ENCODE measurements around the gene RARS2. TPM values are rescaled to one million over a fixed set of nuclear protein-coding genes. Genes with fewer than 3 reads are reported as not detected.

RARS2 gene
- total and polyA plus RNA-seq, 2 experiments from 2014 or later = 31.8 to 38.5 TPM

GRCh38 chr6:87538510-87539260, 51.1 kb downstream of the RARS2 start (continued):
- TF ChIP-seq REST (IDR thresholded peaks at IDR 0.05; ENCODE audit: unreplicated experiment) (no peak), POLR2AphosphoS5 (IDR thresholded peaks at IDR 0.05; ENCODE audit: low read depth) (no peak), JUNB (IDR thresholded peaks at IDR 0.05; ENCODE audit: unreplicated experiment) (no peak)

- Histone ChIP-seq H3K4me2 (no peak overlapping the region), H3K4me1 (ENCODE audit: insufficient read depth) (no peaks in the 10 kb centered on the region), H3K27me3 (ENCODE audit: insufficient read depth) (no peaks in the 10 kb centered on the region), H3K36me3 (ENCODE audit: insufficient read depth) (peaks cover 4% of the 10 kb centered on the region; the same call in 1 of the 2 replicates), H3K4me3 (no peak overlapping the region), H2AFZ (no peak overlapping the region), H3K79me2 (replicated peaks; ENCODE audit: insufficient read depth) (no peaks in the 10 kb centered on the region), H3F3A (replicated peaks; ENCODE audit: low read depth) (no peaks in the 10 kb centered on the region), H4K20me1 (replicated peaks; ENCODE audit: insufficient read depth) (no peaks in the 10 kb centered on the region), H3K27ac (ENCODE audit: low read depth) (no peak overlapping the region), H3K9me2 (ENCODE audit: insufficient read depth) (no peaks in the 10 kb centered on the region)
- peaks cover 4% of the 10 kb centered on the region; the same call in 2 of the 3 replicates for H3K9me3 Mint-ChIP-seq
- peaks cover 22% of the 10 kb centered on the region for H3K36me3 Mint-ChIP-seq (ENCODE audit: low read depth)
- no peak overlapping the region for H3K4me3 Mint-ChIP-seq
- no peak overlapping the region for H3K27ac Mint-ChIP-seq
- H3K4me1 Mint-ChIP-seq = no peaks in the 10 kb centered on the region
- DNase-seq (ENCODE audit: low spot score) = no peak
- no peak for ATAC-seq
- no peaks in the 10 kb centered on the region for H3K27me3 Mint-ChIP-seq (ENCODE audit: insufficient read depth, low read depth, poor library complexity)
- TF ChIP-seq EZH2 (IDR thresholded peaks at IDR 0.05; ENCODE audit: low read depth, unreplicated experiment) (no peak), ZNF331 (CRISPR knock-in tag; IDR thresholded peaks at IDR 0.05; ENCODE audit: low read depth) (no peak), CREB1 (CRISPR knock-in tag; IDR thresholded peaks at IDR 0.05; ENCODE audit: low read depth) (no peak), JUNB (IDR thresholded peaks at IDR 0.05; ENCODE audit: unreplicated experiment) (no peak), REST (IDR thresholded peaks at IDR 0.05; ENCODE audit: unreplicated experiment) (no peak), ETS1 (IDR thresholded peaks at IDR 0.05) (no peak), NANOG (IDR thresholded peaks at IDR 0.05; ENCODE audit: borderline replicate concordance) (no peak), POLR2AphosphoS5 (IDR thresholded peaks at IDR 0.05; ENCODE audit: low read depth) (no peak), ZNF114 (CRISPR knock-in tag; IDR thresholded peaks at IDR 0.05) (no peak), CTCF (conservative IDR thresholded peaks at IDR 0.05; ENCODE audit: low read depth in 2 of 2) (no peak)
Observed at GRCh38 chr6:87534377-87535047, 55.3 kb downstream of the RARS2 start.
